Astrocyte of the cerebellum (primary cell): ENCODE results near the gene GRID2.

Source experiments
- DNase-seq: peaks from one replicate; pipeline ENCODE4 v3.0.0-alpha.2; 2011; ENCODE audit warnings: low read depth
- H3K4me3 ChIP-seq: 2 replicates; pipeline ENCODE4 v1.5.1; 2011; ENCODE audit warnings: mild to moderate bottlenecking, low read depth, low read length, moderate library complexity
- CTCF ChIP-seq: IDR thresholded peaks from 2 replicates; pipeline ENCODE4 v1.5.1; 2012; ENCODE audit warnings: low read length, low read depth, moderate library complexity, mild to moderate bottlenecking; ENCODE audit errors: missing control alignments
- in situ Hi-C: cut with HindIII; loops from 2 replicates; pipeline ENCODE4 v1.10.0; 2017; ENCODE audit warnings: low sequenced_read_pairs

The GRID2 gene

GRCh38 chr4:93748373-93749291 lies 1444.9 kb downstream of the GRID2 start:
- no peak for TF ChIP-seq CTCF
- no peak for DNase-seq
- no peak overlapping the region for H3K4me3 ChIP-seq
- in situ Hi-C loops = no loop called here

- in situ Hi-C loops = no loop called here
- H3K4me3 ChIP-seq = no peak overlapping the region
- no peak for TF ChIP-seq CTCF
- DNase-seq = no peak
Observed at GRCh38 chr4:93749292-93749761, 1445.6 kb downstream of the GRID2 start.

- no peak for TF ChIP-seq CTCF
- no peak for DNase-seq
- no peak overlapping the region for H3K4me3 ChIP-seq
- in situ Hi-C loops = no loop called here
Observed at GRCh38 chr4:93751411-93751810, 1447.6 kb downstream of the GRID2 start.

GRCh38 chr4:93756101-93756500 lies 1452.3 kb downstream of the GRID2 start:
- no peak for DNase-seq
- TF ChIP-seq CTCF = no peak
- H3K4me3 ChIP-seq = no peak overlapping the region
- in situ Hi-C loops = no loop called here

- in situ Hi-C loops = no loop called here
- no peak for DNase-seq
- H3K4me3 ChIP-seq = no peak overlapping the region
- no peak for TF ChIP-seq CTCF
Observed at GRCh38 chr4:93759506-93759905, 1455.7 kb downstream of the GRID2 start.

GRCh38 chr4:93760284-93760683 lies 1456.5 kb downstream of the GRID2 start:
- no peak for TF ChIP-seq CTCF
- no peak for DNase-seq
- in situ Hi-C loops = no loop called here
- no peak overlapping the region for H3K4me3 ChIP-seq
